ENCODE results near the gene BAHCC1.

BAHCC1 gene

GRCh38 chr17:81397314-81398175, 2.3 kb downstream of the BAHCC1 start:
- no peak for DNase-seq (ENCODE audit: low read depth in 4 of 4, low spot score in 1 of 4)

GRCh38 chr17:81398176-81398831, 3.0 kb downstream of the BAHCC1 start:
- DNase-seq (ENCODE audit: low read depth in 4 of 4, low spot score in 1 of 4) = no peak

- DNase-seq (ENCODE audit: low read depth in 4 of 4, low spot score in 1 of 4) = no peak
These were observed 3.7 kb downstream of the BAHCC1 start for GRCh38 chr17:81398832-81399411.

GRCh38 chr17:81399481-81400153, 4.4 kb downstream of the BAHCC1 start:
- DNase-seq (ENCODE audit: low read depth in 4 of 4, low spot score in 1 of 4) = no peak

GRCh38 chr17:81400154-81400977, 5.1 kb downstream of the BAHCC1 start:
- no peak for DNase-seq (ENCODE audit: low read depth in 4 of 4, low spot score in 1 of 4)

- DNase-seq (ENCODE audit: low read depth in 4 of 4, low spot score in 1 of 4) = no peak
These were observed 5.9 kb downstream of the BAHCC1 start for GRCh38 chr17:81400996-81401722.

GRCh38 chr17:81401723-81402529, 6.7 kb downstream of the BAHCC1 start:
- no peak for DNase-seq (ENCODE audit: low read depth in 4 of 4, low spot score in 1 of 4)

- DNase-seq (ENCODE audit: low read depth in 4 of 4, low spot score in 1 of 4) = no peak
These were observed 7.3 kb downstream of the BAHCC1 start for GRCh38 chr17:81402530-81402941.

- DNase-seq (ENCODE audit: low read depth in 4 of 4, low spot score in 1 of 4) = no peak
These were observed 7.8 kb downstream of the BAHCC1 start for GRCh38 chr17:81402981-81403467.

- DNase-seq (ENCODE audit: low read depth in 4 of 4, low spot score in 1 of 4) = no peak
These were observed 8.6 kb downstream of the BAHCC1 start for GRCh38 chr17:81403671-81404534.

- DNase-seq (ENCODE audit: low read depth in 4 of 4, low spot score in 1 of 4) = no peak
These were observed 9.4 kb downstream of the BAHCC1 start for GRCh38 chr17:81404558-81405165.

GRCh38 chr17:81405411-81405872, 10.2 kb downstream of the BAHCC1 start:
- no peak for DNase-seq (ENCODE audit: low read depth in 4 of 4, low spot score in 1 of 4)

GRCh38 chr17:81406117-81406953, 11.1 kb downstream of the BAHCC1 start:
- no peak for DNase-seq (ENCODE audit: low read depth in 4 of 4, low spot score in 1 of 4)

GRCh38 chr17:81408049-81408448, 12.8 kb downstream of the BAHCC1 start:
- DNase-seq (ENCODE audit: low read depth in 4 of 4, low spot score in 1 of 4) = no peak

- DNase-seq (ENCODE audit: low read depth in 4 of 4, low spot score in 1 of 4) = no peak
These were observed 14.1 kb downstream of the BAHCC1 start for GRCh38 chr17:81409190-81409935.

GRCh38 chr17:81410852-81411251, 15.6 kb downstream of the BAHCC1 start:
- no peak for DNase-seq (ENCODE audit: low read depth in 4 of 4, low spot score in 1 of 4)
